H9 (cell line): ENCODE measurements around the gene PJA1. TPM values are rescaled to one million over a fixed set of nuclear protein-coding genes. Genes with fewer than 3 reads are reported as not detected.

Experiments
- DNase-seq: peaks from one replicate; pipeline ENCODE4 v3.0.0-alpha.2; 2017
- H2AFZ ChIP-seq: one replicate; pipeline ENCODE4 v1.6.1; 2013; ENCODE audit warnings: mild to moderate bottlenecking, low read length, control low read depth, moderate library complexity
- H2AK5ac ChIP-seq: 2 replicates; pipeline ENCODE4 v1.6.1; 2013; ENCODE audit warnings: low read length, control low read depth, mixed read lengths; ENCODE audit not compliant: insufficient read length
- H2BK120ac ChIP-seq: one replicate; pipeline ENCODE4 v1.6.1; 2013; ENCODE audit warnings: low read depth, mild to moderate bottlenecking, low read length, control low read depth, inconsistent platforms; ENCODE audit not compliant: poor library complexity, severe bottlenecking
- H2BK12ac ChIP-seq: 2 replicates; pipeline ENCODE4 v1.6.1; 2013; ENCODE audit warnings: low read length, control low read depth, mixed read lengths, low read depth; ENCODE audit not compliant: insufficient read length
- H2BK15ac ChIP-seq: 2 replicates; pipeline ENCODE4 v1.6.1; 2013; ENCODE audit warnings: low read depth, low read length, control low read depth
- H2BK20ac ChIP-seq: one replicate; pipeline ENCODE4 v1.6.1; 2013; ENCODE audit warnings: low read depth, mild to moderate bottlenecking, low read length, control low read depth, inconsistent platforms; ENCODE audit not compliant: poor library complexity, severe bottlenecking
- H2BK5ac ChIP-seq: 2 replicates; pipeline ENCODE4 v1.6.1; 2013; ENCODE audit warnings: low read length, control low read depth, mixed read lengths; ENCODE audit not compliant: insufficient read length
- H3K14ac ChIP-seq: 2 replicates; pipeline ENCODE4 v1.6.1; 2013; ENCODE audit warnings: low read length, control low read depth; ENCODE audit not compliant: insufficient read depth
- H3K18ac ChIP-seq: 2 replicates; pipeline ENCODE4 v1.6.1; 2013; ENCODE audit warnings: low read depth, mild to moderate bottlenecking, mixed read lengths, low read length, control low read depth; ENCODE audit not compliant: insufficient read length
- H3K23ac ChIP-seq: 2 replicates; pipeline ENCODE4 v1.6.1; 2013; ENCODE audit warnings: low read length, control low read depth, mixed read lengths, low read depth; ENCODE audit not compliant: insufficient read length
- H3K23me2 ChIP-seq: 2 replicates; pipeline ENCODE4 v1.6.1; 2013; ENCODE audit warnings: low read depth, mild to moderate bottlenecking, mixed read lengths, low read length, control low read depth; ENCODE audit not compliant: insufficient read length, poor library complexity, severe bottlenecking
- H3K27ac ChIP-seq: 2 replicates; pipeline ENCODE4 v1.5.1; 2013; ENCODE audit warnings: low read length, control low read depth, mixed read lengths, low read depth; ENCODE audit not compliant: insufficient read length
- H3K27me3 ChIP-seq: 2 replicates; pipeline ENCODE4 v1.6.1; 2013; ENCODE audit warnings: low read length, control low read depth, inconsistent platforms; ENCODE audit not compliant: insufficient read depth
- H3K4ac ChIP-seq: 2 replicates; pipeline ENCODE4 v1.6.1; 2013; ENCODE audit warnings: low read depth, mild to moderate bottlenecking, control low read depth, inconsistent platforms, low read length, moderate library complexity
- H3K4me1 ChIP-seq: 2 replicates; pipeline ENCODE4 v1.6.1; 2013; ENCODE audit warnings: low read length, control low read depth, inconsistent platforms; ENCODE audit not compliant: insufficient read depth
- H3K4me2 ChIP-seq: 2 replicates; pipeline ENCODE4 v1.6.1; 2013; ENCODE audit warnings: low read length, control low read depth, mixed read lengths; ENCODE audit not compliant: insufficient read length, insufficient read depth
- H3K56ac ChIP-seq: 2 replicates; pipeline ENCODE4 v1.6.1; 2013; ENCODE audit warnings: low read depth, mild to moderate bottlenecking, mixed read lengths, low read length, control low read depth; ENCODE audit not compliant: insufficient read length
- H3K79me1 ChIP-seq: 2 replicates; pipeline ENCODE4 v1.6.1; 2013; ENCODE audit warnings: low read depth, mild to moderate bottlenecking, moderate library complexity, low read length, control low read depth, inconsistent platforms; ENCODE audit not compliant: insufficient read depth, poor library complexity, severe bottlenecking
- H3K79me2 ChIP-seq: 2 replicates; pipeline ENCODE4 v1.6.1; 2013; ENCODE audit warnings: low read length, control low read depth, inconsistent platforms; ENCODE audit not compliant: insufficient read depth
- H3K9ac ChIP-seq: 2 replicates; pipeline ENCODE4 v1.6.1; 2013; ENCODE audit warnings: low read length, control low read depth, mixed read lengths; ENCODE audit not compliant: insufficient read length; ENCODE audit errors: extremely low read depth
- H3K9me3 ChIP-seq: one replicate; pipeline ENCODE4 v1.6.1; 2013; ENCODE audit warnings: low read depth, low read length, inconsistent platforms; ENCODE audit not compliant: control insufficient read depth
- H3T11ph ChIP-seq: one replicate; pipeline ENCODE4 v1.6.1; 2013; ENCODE audit warnings: mild to moderate bottlenecking, low read length, control low read depth, inconsistent platforms
- H4K20me1 ChIP-seq: one replicate; pipeline ENCODE4 v1.6.1; 2013; ENCODE audit not compliant: control insufficient read depth, insufficient read length, insufficient read depth
- H4K5ac ChIP-seq: 2 replicates; pipeline ENCODE4 v1.6.1; 2013; ENCODE audit warnings: low read depth, mild to moderate bottlenecking, mixed read lengths, low read length, control low read depth; ENCODE audit not compliant: insufficient read length
- H4K8ac ChIP-seq: replicated peaks from 2 replicates; pipeline ENCODE4 v1.6.1; 2013; ENCODE audit warnings: low read length, control low read depth, mixed read lengths, low read depth; ENCODE audit not compliant: insufficient read length
- H4K91ac ChIP-seq: 2 replicates; pipeline ENCODE4 v1.6.1; 2013; ENCODE audit warnings: low read depth, mild to moderate bottlenecking, moderate library complexity, mixed read lengths, low read length, control low read depth; ENCODE audit not compliant: insufficient read length
- H3K27ac Mint-ChIP-seq, 3 experiments: 2 replicates in 2 of 3; 3 replicates in 1 of 3; pipeline ENCODE4 v1.8.0; 2020 to 2021; ENCODE audit warnings: mixed read lengths in 3 of 3, mild to moderate bottlenecking in 1 of 3, moderate library complexity in 1 of 3
- H3K27me3 Mint-ChIP-seq: 2 replicates; pipeline ENCODE4 v1.8.0; 2021; ENCODE audit warnings: low read depth, mild to moderate bottlenecking, moderate library complexity, mixed read lengths
- H3K36me3 Mint-ChIP-seq, 3 experiments: 2 replicates in 2 of 3; 3 replicates in 1 of 3; pipeline ENCODE4 v1.8.0; 2020 to 2021; ENCODE audit warnings: low read depth in 3 of 3, mixed read lengths in 3 of 3; ENCODE audit not compliant: insufficient read depth in 1 of 3
- H3K4me1 Mint-ChIP-seq, 2 experiments: 2 replicates each; pipeline ENCODE4 v1.8.0; 2020; ENCODE audit warnings: mixed read lengths in 2 of 2
- H3K4me3 Mint-ChIP-seq, 2 experiments: 2 replicates in 1 of 2; 3 replicates in 1 of 2; pipeline ENCODE4 v1.8.0; 2020 to 2021; ENCODE audit warnings: mild to moderate bottlenecking in 2 of 2, mixed read lengths in 2 of 2, moderate library complexity in 1 of 2
- H3K9me3 Mint-ChIP-seq, 2 experiments: 2 replicates in 1 of 2; 3 replicates in 1 of 2; pipeline ENCODE4 v1.8.0; 2020; ENCODE audit warnings: mild to moderate bottlenecking in 2 of 2, mixed read lengths in 2 of 2, moderate library complexity in 1 of 2
- WGBS: extraction: QIAGEN DNeasy Blood & Tissue Kit; methylation state at CpG from one replicate; pipeline ENCODE4 v1.1.7; 2013; ENCODE audit warnings: missing lambda C conversion rate, low lambda C conversion rate, mixed read lengths; ENCODE audit not compliant: insufficient read length; ENCODE audit errors: extremely low coverage; 5-methylcytosine and 5-hydroxymethylcytosine counted together
- total RNA-seq: library from RNA; stranded (reverse); gene quantifications from 2 replicates; pipeline ENCODE4 v1.2.1, GENCODE V29; 2021
- TF ChIP-seq, protein P1 (sequence below): fragments of 200-600 bp; sonication (generic); conservative IDR thresholded peaks from 3 replicates; pipeline ENCODE4 v1.8.0; 2021; ENCODE audit warnings: antibody characterized with exemption, mild to moderate bottlenecking

Gene PJA1
- total RNA-seq, 1 experiment from 2014 or later: 41.4 TPM

DNA sequence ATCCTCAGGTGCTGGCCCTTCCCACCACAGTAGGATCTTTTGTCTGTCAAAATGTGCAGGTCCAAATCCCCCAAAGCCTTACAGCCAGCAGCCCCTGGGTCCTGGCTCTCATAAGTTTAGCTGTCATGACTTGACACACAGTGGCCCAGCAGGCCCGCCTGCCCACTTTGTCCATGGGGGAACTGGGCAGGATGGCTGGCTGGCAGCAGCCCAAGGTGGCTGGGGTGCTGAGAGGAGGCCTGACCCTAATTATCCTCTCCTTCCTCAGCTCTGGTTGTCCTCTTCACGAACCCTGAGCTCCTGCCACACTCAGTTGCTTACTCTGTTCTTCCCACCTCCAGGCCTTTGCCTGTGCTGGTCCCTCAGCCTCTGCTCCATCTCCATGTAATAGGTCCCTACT lies 46.4 kb upstream of the PJA1 start:
- Histone ChIP-seq H3K79me1 (no peaks in the 10 kb centered on the region), H2AK5ac (no peak overlapping the region), H4K91ac (no peak overlapping the region), H2BK20ac (no peak overlapping the region), H3K14ac (no peak overlapping the region), H3K23me2 (no peaks in the 10 kb centered on the region), H3K4me2 (no peak overlapping the region), H2AFZ (no peak overlapping the region), H4K5ac (no peak overlapping the region), H3K9me3 (no peaks in the 10 kb centered on the region), H4K8ac (no peak overlapping the region), H3K27ac (no peak overlapping the region), H4K20me1 (no peaks in the 10 kb centered on the region), H3K27me3 (no peaks in the 10 kb centered on the region), H2BK12ac (no peak overlapping the region), H3K18ac (no peak overlapping the region), H3K9ac (no peak overlapping the region), H3K79me2 (no peaks in the 10 kb centered on the region), H3K4me1 (no peaks in the 10 kb centered on the region), H3K56ac (no peak overlapping the region), H2BK120ac (no peak overlapping the region), H3K23ac (no peak overlapping the region), H3K4ac (no peak overlapping the region), H2BK5ac (no peak overlapping the region), H3T11ph (no peak overlapping the region), H2BK15ac (no peak overlapping the region)
- H3K27ac Mint-ChIP-seq: no peak overlapping the region
- TF ChIP-seq, protein P1, sequence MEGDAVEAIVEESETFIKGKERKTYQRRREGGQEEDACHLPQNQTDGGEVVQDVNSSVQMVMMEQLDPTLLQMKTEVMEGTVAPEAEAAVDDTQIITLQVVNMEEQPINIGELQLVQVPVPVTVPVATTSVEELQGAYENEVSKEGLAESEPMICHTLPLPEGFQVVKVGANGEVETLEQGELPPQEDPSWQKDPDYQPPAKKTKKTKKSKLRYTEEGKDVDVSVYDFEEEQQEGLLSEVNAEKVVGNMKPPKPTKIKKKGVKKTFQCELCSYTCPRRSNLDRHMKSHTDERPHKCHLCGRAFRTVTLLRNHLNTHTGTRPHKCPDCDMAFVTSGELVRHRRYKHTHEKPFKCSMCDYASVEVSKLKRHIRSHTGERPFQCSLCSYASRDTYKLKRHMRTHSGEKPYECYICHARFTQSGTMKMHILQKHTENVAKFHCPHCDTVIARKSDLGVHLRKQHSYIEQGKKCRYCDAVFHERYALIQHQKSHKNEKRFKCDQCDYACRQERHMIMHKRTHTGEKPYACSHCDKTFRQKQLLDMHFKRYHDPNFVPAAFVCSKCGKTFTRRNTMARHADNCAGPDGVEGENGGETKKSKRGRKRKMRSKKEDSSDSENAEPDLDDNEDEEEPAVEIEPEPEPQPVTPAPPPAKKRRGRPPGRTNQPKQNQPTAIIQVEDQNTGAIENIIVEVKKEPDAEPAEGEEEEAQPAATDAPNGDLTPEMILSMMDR: no peak
- H3K4me3 Mint-ChIP-seq: no peak overlapping the region
- peaks cover 7 to 10% (median 9%) of the 10 kb centered on the region in 3 experiments; a peak in 5 of 7 replicates for H3K36me3 Mint-ChIP-seq
- no peak for DNase-seq
- H3K27me3 Mint-ChIP-seq: peaks cover 41% of the 10 kb centered on the region
- H3K9me3 Mint-ChIP-seq: peaks cover 80 to 85% of the 10 kb centered on the region in 2 experiments
- peaks cover 0 to 6% of the 10 kb centered on the region in 2 experiments; a peak in 1 of 4 replicates for H3K4me1 Mint-ChIP-seq
- WGBS: no CpG with 5 or more reads among the region's 2 CpGs
